Stomach (tissue), 4 donors: ENCODE data around the gene NEU2.
"Not testable (repeated sequence)": the region's sequence is repeated elsewhere in the genome, so short reads cannot be mapped to it uniquely, and the experiment has no call there.

ENCODE experiments used
- CTCF ChIP-seq, 7 experiments: fragments of 450-650 bp in 4 of 7; fragments of 200-600 bp in 3 of 7; sonication (generic) in 3 of 7; IDR thresholded peaks; one replicate each; pipeline ENCODE4 v1.5.1; 2016 to 2019; ENCODE audit warnings: antibody characterized with exemption in 7 of 7, control low read depth in 2 of 7, mild to moderate bottlenecking in 1 of 7
- POLR2A ChIP-seq, 4 donors: fragments of 450-650 bp; IDR thresholded peaks; one replicate each; pipeline ENCODE4 v1.6.1; 2016; ENCODE audit warnings: antibody characterized with exemption in 4 of 4, control low read depth in 2 of 4, mild to moderate bottlenecking in 1 of 4, moderate library complexity in 1 of 4

GRCh38 chr2:233019610-233020009 lies 12.9 kb upstream of the NEU2 start:
- not testable (repeated sequence) for TF ChIP-seq POLR2A, CTCF (IDR thresholded peaks at IDR 0.05)
